ENCODE data around the gene GMPR. TPM values are rescaled to one million over a fixed set of nuclear protein-coding genes. Genes with fewer than 3 reads are reported as not detected.
A peak's percentile ranks its signal among the peaks of the same experiment; 100 is the strongest.

The GMPR gene
- polyA plus RNA-seq, 1 donor, result 3.2 TPM

DNA sequence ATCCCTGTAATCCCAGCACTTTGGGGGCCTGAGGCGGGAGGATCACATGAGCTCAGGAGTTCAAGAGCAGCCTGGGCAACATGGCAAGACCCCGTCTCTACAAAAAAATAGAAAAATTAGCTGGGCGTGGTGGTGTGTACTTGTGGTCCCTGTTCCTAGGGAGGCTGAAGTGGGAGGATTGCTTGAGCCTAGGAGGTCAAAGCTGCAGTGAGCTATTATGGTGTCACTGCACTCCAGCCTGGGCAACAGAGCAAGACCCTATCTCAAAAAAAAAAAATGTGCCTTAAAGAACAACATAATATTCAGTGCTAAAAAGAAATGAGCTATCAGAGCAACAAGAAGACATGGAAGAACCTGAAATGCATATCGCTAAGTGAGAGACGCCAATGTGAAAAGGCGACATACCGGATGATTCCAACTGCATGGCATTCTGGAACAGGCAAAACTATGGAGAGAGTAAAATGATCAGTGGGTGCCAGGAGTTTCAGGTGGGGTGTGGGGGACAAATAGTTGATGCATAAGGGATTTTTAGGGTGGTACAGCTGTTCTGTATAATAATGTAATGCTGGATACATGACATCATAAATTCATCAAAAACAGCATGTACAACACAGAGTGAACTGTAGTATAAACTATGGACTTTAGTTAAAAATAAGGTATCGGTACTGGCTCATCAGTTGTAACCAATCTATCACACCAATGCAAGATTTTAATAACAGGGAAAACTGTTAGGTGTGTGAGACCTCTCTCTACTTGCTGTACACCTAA is 80.8 kb downstream of the GMPR start:
- Histone ChIP-seq H3K4me3 (ENCODE audit: low read length) (no peak overlapping the region), H3K4me1 (ENCODE audit: control insufficient read depth, insufficient read depth, low read length) (no peaks in the 10 kb centered on the region), H3K36me3 (ENCODE audit: control insufficient read depth, insufficient read depth, low read length) (peaks cover 4% of the 10 kb centered on the region), H3K27ac (ENCODE audit: low read length) (no peak overlapping the region), H3K9me3 (ENCODE audit: control insufficient read depth, low read depth, low read length) (no peaks in the 10 kb centered on the region), H3K27me3 (ENCODE audit: control insufficient read depth, insufficient read depth, low read length) (no peaks in the 10 kb centered on the region)
- no peak for DNase-seq
- 100% methylated on average over 2 of the region's 8 CpGs for WGBS (ENCODE audit: insufficient coverage, low lambda C conversion rate)

GRCh38 chr6:16319813-16320532 is 81.6 kb downstream of the GMPR start:
- H3K27me3 ChIP-seq (ENCODE audit: control insufficient read depth, insufficient read depth, low read length), result no peaks in the 10 kb centered on the region
- H3K9me3 ChIP-seq (ENCODE audit: control insufficient read depth, low read depth, low read length), result no peaks in the 10 kb centered on the region
- H3K4me1 ChIP-seq (ENCODE audit: control insufficient read depth, insufficient read depth, low read length), result no peaks in the 10 kb centered on the region
- peaks cover 5% of the 10 kb centered on the region for H3K36me3 ChIP-seq (ENCODE audit: control insufficient read depth, insufficient read depth, low read length)
- DNase-seq, result peak; percentile 29 to 36
- WGBS (ENCODE audit: insufficient coverage, low lambda C conversion rate), result 63% methylated on average over 2 of the region's 16 CpGs
- no peak overlapping the region for H3K27ac ChIP-seq (ENCODE audit: low read length)
- H3K4me3 ChIP-seq (ENCODE audit: low read length), result no peak overlapping the region

DNA sequence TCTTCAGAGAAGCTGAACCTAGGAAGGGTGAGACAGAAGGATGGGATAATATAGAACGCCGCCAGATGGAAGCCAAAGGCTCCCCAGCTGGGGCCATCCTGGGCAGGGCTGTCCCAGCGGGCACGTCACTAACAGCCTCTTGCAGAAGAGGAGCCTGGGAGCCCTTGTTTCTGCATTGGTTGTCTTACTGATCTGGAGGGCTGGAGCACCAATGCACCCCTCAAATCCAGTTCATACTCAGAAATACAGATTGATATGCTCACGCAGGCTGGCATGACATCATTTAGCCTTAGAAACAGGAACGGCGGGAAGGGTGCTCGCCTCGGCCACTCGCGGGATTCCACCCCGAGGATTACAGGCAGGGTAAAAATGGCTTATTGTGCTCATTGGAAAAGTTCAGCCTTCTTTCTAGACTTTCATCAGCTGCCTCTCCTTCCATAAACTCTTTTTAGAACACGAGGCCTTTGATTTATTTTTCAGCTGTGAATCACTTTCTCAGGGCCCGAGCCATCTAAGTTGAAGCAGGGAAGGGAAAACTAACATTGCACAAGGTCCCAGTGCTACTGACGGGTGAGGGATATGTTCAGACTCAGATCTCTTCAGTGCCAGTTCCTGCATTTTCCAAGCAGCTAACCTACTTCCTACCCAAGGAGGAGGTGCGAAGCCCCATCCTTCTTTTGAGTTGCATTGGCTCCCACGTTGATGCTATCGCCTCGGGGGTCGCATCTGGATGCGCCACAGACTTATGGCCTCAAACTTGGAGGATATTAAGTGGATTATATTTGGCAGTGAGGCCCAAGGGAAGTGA is 82.3 kb downstream of the GMPR start:
- Histone ChIP-seq H3K27me3 (ENCODE audit: control insufficient read depth, insufficient read depth, low read length) (no peaks in the 10 kb centered on the region), H3K27ac (ENCODE audit: low read length) (no peak overlapping the region), H3K9me3 (ENCODE audit: control insufficient read depth, low read depth, low read length) (no peaks in the 10 kb centered on the region), H3K4me3 (ENCODE audit: low read length) (no peak overlapping the region), H3K36me3 (ENCODE audit: control insufficient read depth, insufficient read depth, low read length) (peaks cover 10% of the 10 kb centered on the region), H3K4me1 (ENCODE audit: control insufficient read depth, insufficient read depth, low read length) (no peaks in the 10 kb centered on the region)
- DNase-seq, result no peak
- WGBS (ENCODE audit: insufficient coverage, low lambda C conversion rate), result no CpG with 5 or more reads among the region's 21 CpGs

- no CpG with 5 or more reads among the region's 7 CpGs for WGBS (ENCODE audit: insufficient coverage, low lambda C conversion rate)
- H3K27ac ChIP-seq (ENCODE audit: low read length), result no peak overlapping the region
- no peaks in the 10 kb centered on the region for H3K9me3 ChIP-seq (ENCODE audit: control insufficient read depth, low read depth, low read length)
- no peaks in the 10 kb centered on the region for H3K27me3 ChIP-seq (ENCODE audit: control insufficient read depth, insufficient read depth, low read length)
- no peaks in the 10 kb centered on the region for H3K4me1 ChIP-seq (ENCODE audit: control insufficient read depth, insufficient read depth, low read length)
- H3K36me3 ChIP-seq (ENCODE audit: control insufficient read depth, insufficient read depth, low read length), result peaks cover 16% of the 10 kb centered on the region
- DNase-seq, result no peak
- H3K4me3 ChIP-seq (ENCODE audit: low read length), result no peak overlapping the region
These were observed 82.9 kb downstream of the GMPR start for GRCh38 chr6:16321341-16321710.

- Histone ChIP-seq H3K9me3 (ENCODE audit: control insufficient read depth, low read depth, low read length) (no peaks in the 10 kb centered on the region), H3K4me1 (ENCODE audit: control insufficient read depth, insufficient read depth, low read length) (no peaks in the 10 kb centered on the region), H3K36me3 (ENCODE audit: control insufficient read depth, insufficient read depth, low read length) (peaks cover 21% of the 10 kb centered on the region), H3K27ac (ENCODE audit: low read length) (no peak overlapping the region), H3K4me3 (ENCODE audit: low read length) (no peak overlapping the region), H3K27me3 (ENCODE audit: control insufficient read depth, insufficient read depth, low read length) (no peaks in the 10 kb centered on the region)
- DNase-seq, result no peak
- 100% methylated on average over 3 of the region's 11 CpGs for WGBS (ENCODE audit: insufficient coverage, low lambda C conversion rate)
These were observed 83.4 kb downstream of the GMPR start for GRCh38 chr6:16321826-16322225.

DNA sequence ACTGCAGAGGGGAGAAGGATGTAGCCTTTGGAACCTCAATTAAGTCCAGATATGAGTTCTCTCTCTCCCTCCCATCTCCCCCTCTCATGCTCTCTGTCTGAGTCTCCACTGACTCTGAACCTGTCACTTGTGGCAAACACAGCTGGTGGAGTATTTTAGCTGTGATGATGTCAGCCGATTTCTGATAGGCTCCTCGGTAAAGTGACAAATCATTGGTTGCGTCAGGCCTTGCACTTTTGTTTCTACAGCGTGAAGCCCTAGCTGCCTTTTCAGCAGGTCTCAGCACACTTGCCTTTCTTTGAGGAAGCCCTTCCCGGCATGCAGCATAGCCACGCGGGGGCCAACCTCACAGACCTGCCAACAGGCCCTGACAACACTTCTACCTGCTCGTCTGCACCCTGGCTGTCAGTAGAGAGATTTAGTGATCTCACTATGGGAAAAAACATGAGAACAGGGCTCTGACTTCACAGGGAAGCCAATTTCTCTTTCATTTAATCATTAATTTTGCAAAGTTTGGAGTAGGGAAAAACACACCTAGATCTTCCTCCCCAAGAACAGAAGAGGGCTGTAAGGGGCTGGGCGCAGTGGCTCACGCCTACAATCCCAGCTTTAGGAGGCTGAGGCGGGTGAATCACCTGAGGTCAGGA is 84.4 kb downstream of the GMPR start:
- H3K27ac ChIP-seq (ENCODE audit: low read length), result no peak overlapping the region

DNA sequence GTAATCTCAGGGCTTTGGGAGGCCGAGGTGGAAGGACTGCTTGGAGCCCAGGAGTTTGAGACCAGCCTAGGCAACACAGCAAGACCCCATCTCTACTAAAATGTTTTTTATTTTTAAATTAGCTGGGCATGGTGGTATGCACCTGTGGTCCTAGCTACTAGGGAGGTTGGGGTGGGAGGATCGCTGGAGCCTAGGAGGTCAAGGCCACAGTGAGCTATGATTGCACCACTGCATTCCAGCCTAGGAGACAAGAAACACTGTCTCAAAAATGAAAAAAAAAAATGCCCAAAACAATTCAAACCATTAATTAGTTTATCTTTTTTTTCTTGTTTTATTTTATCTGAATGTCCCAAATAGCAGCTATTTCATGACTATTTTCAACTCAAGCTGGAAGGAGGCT is 85.8 kb downstream of the GMPR start:
- no CpG with 5 or more reads among the region's 2 CpGs for WGBS (ENCODE audit: insufficient coverage, low lambda C conversion rate)
- H3K36me3 ChIP-seq (ENCODE audit: control insufficient read depth, insufficient read depth, low read length), result peaks cover 34% of the 10 kb centered on the region
- H3K27me3 ChIP-seq (ENCODE audit: control insufficient read depth, insufficient read depth, low read length), result no peaks in the 10 kb centered on the region
- DNase-seq, result no peak
- H3K9me3 ChIP-seq (ENCODE audit: control insufficient read depth, low read depth, low read length), result peaks cover 6% of the 10 kb centered on the region
- no peak overlapping the region for H3K27ac ChIP-seq (ENCODE audit: low read length)
- H3K4me3 ChIP-seq (ENCODE audit: low read length), result no peak overlapping the region
- H3K4me1 ChIP-seq (ENCODE audit: control insufficient read depth, insufficient read depth, low read length), result no peaks in the 10 kb centered on the region

More for the DNA sequence above, 84.4 kb downstream of the GMPR start:
- Histone ChIP-seq H3K9me3 (ENCODE audit: control insufficient read depth, low read depth, low read length) (peaks cover 3% of the 10 kb centered on the region), H3K4me1 (ENCODE audit: control insufficient read depth, insufficient read depth, low read length) (no peaks in the 10 kb centered on the region), H3K36me3 (ENCODE audit: control insufficient read depth, insufficient read depth, low read length) (peaks cover 30% of the 10 kb centered on the region), H3K27me3 (ENCODE audit: control insufficient read depth, insufficient read depth, low read length) (no peaks in the 10 kb centered on the region), H3K4me3 (ENCODE audit: low read length) (no peak overlapping the region)
- WGBS (ENCODE audit: insufficient coverage, low lambda C conversion rate), result no CpG with 5 or more reads among the region's 11 CpGs
- DNase-seq, result peak; percentile 64 to 70

- Histone ChIP-seq H3K27ac (ENCODE audit: low read length) (no peak overlapping the region), H3K4me1 (ENCODE audit: control insufficient read depth, insufficient read depth, low read length) (no peaks in the 10 kb centered on the region), H3K9me3 (ENCODE audit: control insufficient read depth, low read depth, low read length) (peaks cover 6% of the 10 kb centered on the region), H3K4me3 (ENCODE audit: low read length) (no peak overlapping the region), H3K27me3 (ENCODE audit: control insufficient read depth, insufficient read depth, low read length) (no peaks in the 10 kb centered on the region), H3K36me3 (ENCODE audit: control insufficient read depth, insufficient read depth, low read length) (peaks cover 34% of the 10 kb centered on the region)
- whole genome bisulfite sequencing (ENCODE audit: insufficient coverage, low lambda C conversion rate), result no CpG with 5 or more reads among the region's 7 CpGs
- no peak for DNase-seq
These were observed 86.3 kb downstream of the GMPR start for GRCh38 chr6:16324606-16325225.

- no peak overlapping the region for H3K27ac ChIP-seq (ENCODE audit: low read length)
- H3K36me3 ChIP-seq (ENCODE audit: control insufficient read depth, insufficient read depth, low read length), result peaks cover 31% of the 10 kb centered on the region
- peaks cover 6% of the 10 kb centered on the region for H3K9me3 ChIP-seq (ENCODE audit: control insufficient read depth, low read depth, low read length)
- no peak for DNase-seq
- H3K4me1 ChIP-seq (ENCODE audit: control insufficient read depth, insufficient read depth, low read length), result peaks cover 2% of the 10 kb centered on the region
- H3K4me3 ChIP-seq (ENCODE audit: low read length), result no peak overlapping the region
- no CpG with 5 or more reads among the region's 22 CpGs for WGBS (ENCODE audit: insufficient coverage, low lambda C conversion rate)
- H3K27me3 ChIP-seq (ENCODE audit: control insufficient read depth, insufficient read depth, low read length), result no peaks in the 10 kb centered on the region
These were observed 88.1 kb downstream of the GMPR start for GRCh38 chr6:16326531-16326930.

Measured in large intestine (tissue), 3 donors.